CD4-positive, alpha-beta T cell treated with Interleukin-6 at 100 ng/mL for 8 hours (primary cell): ENCODE measurements around the gene ANKRD33B.

Experiments
- DNase-seq: peaks from one replicate; pipeline ENCODE4 v3.0.0-alpha.2; 2020; ENCODE audit warnings: mixed read lengths, low spot score

ANKRD33B gene

DNA sequence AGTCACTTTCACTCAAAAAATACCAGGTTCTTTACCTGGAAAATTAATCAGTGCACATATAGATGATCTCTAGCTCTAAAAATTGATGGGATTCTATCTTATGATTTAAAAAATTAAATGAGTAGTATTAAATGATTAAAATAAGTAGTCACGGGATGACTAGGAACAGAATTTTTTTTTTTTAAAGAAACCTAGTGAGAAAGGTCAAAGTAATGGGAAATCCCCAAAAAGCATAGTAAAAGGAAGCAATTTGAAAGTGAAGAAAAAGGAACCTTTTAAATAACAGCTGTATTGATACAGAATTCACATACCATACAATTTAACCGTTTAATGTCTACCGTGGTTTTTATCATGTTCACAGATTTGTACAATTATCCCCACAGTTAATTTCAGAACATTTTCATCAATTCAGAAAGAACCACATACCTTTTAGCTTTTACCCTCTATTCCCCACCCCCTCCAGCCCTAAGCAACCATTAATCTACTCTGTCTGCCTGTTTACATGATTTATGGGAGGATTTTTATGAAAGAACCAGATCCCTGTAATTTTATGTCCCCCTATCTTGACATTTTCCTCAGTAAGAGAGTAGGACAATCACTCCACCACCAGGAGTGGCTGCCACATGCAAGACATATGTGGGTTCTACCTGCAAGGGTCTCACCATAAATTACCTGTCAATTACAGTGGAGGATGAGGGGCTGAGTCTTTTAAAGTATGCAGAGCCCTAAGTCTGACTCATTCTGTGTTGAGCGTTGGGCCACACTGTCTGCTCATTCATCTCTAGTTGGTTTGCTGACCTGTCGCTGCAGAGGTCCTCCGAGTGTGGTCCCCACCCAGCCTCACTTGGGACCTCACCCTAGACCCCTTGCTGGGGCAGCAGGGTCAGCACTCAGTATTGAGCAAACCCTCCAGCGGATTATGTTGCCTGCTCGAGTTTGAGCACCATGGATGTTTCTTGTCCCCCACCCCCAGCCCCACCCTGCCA lies 16.0 kb downstream of the ANKRD33B start:
- no peak for DNase-seq

DNA sequence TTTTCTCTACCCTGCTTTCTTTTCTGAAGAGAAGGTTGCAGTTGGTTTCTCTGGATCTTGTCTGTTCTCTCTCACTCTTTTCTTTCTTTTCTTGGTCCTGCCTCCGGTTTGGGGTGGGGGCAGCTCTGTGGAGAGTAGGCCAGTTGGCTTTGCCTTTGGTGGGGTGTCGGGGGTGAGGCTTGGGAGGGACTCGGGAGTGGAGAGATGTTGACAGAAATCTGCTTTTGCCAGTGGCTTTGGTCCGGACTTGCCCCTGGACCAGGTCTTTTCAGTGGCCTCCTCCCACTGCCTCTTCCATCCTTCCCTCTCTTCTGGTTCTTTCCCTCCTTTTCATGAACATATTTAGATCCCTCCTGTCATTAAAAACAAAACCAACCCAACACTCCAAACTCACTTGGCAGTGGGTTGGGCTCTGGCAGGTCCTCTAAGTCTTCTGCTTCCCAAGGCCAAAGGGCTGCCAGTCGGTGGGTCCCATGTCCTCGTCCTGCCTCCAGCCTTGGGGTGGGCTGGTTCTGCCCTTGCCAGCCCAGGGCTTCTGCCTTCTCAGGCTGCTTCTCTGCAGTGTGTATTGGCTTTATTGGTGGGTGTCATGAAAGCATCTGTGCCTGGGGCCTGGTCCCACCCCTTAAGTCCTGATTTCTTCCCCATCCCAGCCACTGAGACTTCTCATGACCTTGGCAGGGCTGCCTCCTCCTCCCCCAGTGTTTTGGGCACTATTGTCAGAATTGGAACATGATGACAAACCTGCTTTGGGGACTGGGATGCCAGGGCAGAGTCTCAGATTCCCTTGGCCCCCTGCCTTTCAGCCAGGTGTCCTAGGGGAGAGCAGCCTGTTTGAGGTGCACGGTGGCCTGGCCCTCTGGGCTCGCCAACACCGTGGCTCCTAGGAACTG lies 16.9 kb downstream of the ANKRD33B start:
- DNase-seq, result no peak

DNA sequence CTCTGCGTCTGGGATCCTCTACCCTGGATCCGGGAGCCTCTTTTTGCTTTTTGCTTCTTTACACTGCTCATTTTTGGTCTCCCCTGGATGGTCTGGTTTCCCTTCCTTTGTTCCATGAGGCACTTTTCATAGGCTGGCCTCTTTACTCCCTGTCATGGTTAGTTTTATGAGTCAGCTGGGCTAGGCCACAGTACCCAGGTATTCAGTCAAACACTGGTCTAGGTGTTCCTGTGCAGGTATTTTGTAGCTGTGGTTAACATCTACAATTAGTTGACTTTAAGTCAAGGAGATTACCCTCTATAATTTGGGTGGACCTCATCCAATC lies 17.5 kb downstream of the ANKRD33B start:
- DNase-seq, result no peak

DNA sequence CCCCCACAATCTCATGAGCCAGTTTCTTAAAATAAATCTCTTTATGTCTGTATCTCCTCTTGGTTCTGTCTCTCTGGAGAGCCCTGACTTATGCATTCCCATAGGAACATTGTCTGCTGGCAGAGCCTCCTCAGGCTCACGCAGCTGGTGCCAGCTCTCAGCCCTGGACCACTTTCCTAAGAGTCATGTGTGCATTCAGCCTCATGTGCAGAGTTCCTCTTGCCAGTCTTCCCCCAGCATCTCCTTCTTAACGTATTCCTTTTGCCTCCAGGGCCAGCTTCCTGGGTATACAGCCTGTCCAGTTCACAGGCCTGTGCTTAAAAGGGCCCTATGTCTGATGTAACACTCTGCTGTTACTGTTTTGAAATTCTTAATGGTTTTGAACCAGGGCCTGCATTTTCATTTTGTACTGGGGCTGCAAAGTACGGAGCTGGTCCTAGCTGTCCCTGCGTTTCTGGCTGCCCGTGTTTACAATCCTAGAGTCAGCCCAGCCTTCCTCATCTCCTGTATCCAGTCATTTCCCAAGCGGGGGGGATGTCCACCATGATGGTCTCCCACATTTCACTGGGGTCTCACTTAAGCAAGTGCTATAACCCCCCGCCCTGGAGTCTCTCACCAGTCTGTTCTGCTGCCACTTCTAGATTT lies 18.1 kb downstream of the ANKRD33B start:
- no peak for DNase-seq

DNA sequence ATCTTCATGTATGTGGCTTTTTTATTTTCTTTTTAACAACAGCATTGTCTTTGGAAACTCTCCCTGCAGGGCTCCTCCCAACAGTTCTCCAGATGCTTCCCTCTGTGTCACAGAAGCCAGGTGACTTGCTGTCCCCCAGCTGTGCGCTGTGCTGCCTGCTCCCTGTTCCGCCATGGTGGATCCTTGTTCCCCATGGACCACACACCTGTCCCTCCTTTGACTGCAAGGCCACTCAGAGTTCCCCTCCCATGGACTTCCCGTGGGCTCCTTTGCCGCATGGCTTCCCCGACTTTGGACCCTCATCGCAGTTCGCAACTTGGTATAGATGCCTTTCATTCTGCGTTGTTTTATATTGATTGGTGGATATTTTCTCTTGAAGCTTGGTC lies 18.6 kb downstream of the ANKRD33B start:
- no peak for DNase-seq

DNA sequence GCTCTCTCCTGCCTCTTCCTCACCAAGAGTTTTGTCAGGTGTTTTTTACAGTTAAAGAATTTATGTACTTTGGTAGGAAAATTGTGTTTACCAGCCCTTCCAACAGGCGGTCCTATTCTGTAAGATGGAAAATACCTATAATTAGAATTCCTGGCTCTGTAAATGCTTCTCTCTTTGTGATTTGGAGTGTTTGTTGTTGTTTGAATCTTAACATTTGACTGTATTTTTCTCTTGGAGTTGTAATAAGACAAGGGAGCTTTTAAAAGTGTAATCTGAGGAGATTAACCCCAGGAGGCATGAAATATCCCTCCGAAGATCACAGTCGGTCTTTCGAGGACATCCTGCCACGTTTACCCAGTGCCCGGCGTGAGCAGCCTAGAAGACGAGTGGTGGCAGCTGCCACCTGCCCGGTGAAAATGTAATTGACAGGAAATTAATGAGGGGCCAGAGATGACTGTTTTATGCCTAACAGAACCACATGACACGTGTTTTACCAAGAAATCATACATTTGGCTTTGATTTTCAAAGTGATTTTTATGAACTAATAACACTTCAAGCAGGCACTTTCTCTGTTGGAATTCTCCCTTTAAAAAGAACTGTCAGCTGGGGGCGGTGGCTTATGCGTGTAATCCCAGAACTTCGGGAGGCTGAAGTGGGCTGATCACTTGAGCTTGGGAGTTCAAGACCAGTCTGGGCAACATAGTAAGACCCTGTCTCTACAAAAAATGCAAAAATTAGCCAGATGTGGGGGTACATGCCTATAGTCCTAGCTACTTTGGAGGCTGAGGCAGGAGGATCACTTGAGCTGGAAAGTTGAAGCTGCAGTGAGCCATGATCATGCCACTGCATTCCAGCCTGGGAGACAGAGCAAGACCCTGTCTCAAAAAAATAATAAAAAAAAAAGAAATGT lies 20.0 kb downstream of the ANKRD33B start:
- no peak for DNase-seq

DNA sequence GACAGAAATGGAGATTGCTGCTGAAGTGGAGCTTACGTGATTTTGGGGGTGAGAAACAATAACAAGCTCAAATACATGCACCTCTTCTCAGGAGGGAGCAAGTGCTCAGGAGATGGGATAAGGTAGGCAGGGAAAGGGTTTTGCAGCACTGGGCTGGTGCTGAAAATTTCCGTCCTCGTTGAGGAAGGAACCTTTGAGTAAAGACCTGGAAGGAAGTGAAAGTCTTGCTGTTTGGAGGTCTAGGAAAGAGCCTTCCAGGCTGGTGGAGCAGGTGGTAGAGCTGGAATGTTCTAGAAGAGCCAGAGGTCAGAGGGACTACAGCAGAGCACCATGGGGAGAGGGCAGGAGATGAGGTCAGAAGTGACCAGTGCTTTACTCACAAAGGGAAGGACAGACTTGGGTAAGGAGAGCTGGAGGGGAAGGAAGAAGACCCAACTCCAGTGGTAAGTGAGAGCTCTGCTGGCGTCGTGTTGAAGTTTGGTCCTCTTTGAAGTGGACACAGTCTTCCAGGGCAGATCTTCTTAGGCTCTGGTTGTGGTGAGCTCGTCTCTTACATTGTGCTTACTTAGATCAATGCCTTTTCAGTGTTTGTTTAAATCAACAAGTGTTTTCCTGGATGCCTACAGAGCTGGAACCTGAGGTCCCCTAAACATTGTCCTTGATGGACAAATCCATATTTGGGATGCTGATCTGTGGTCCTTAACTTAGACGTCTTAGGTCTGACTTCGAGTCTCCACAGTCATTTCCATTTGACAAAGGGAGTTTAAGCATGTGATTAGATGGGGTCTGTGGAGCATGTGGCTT lies 21.0 kb downstream of the ANKRD33B start:
- no peak for DNase-seq

DNA sequence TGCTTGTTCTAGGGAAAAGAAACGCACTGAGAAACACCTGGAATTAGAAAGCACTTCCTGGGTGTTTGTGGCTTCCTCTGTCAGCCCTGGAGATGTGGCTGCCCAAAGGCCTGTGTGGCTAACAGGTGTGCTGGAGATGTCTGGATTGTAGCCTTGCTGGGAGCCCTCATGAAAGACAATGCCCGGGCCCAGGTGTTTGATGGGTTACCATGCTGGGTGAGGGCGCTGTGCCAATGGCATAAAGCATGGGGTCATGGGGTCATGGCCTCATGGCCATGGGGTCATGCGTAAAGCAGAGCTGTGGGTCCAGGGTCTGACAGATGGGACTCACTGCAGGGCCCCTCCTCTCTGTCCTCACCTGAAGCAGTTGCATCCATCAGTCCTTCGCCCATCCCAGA lies 21.6 kb downstream of the ANKRD33B start:
- no peak for DNase-seq

DNA sequence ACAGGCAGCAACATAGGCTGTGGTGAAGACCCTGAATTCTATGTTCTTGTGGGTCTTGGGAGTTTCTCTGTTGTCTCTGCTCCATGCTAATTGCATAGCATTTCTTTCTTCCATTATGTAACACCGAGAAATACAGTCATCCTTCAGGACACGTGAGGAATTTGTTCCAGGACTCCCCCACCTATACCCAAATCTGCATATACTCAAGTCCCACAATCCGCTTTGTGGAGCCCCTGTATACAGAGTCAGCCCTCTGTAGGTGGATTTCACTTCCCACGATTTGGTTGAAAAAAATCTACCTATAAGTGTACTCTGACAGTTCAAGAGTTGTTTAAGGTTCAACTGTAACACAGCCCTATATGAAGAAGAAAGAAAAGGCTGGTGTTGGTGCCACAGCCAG lies 22.1 kb downstream of the ANKRD33B start:
- no peak for DNase-seq

DNA sequence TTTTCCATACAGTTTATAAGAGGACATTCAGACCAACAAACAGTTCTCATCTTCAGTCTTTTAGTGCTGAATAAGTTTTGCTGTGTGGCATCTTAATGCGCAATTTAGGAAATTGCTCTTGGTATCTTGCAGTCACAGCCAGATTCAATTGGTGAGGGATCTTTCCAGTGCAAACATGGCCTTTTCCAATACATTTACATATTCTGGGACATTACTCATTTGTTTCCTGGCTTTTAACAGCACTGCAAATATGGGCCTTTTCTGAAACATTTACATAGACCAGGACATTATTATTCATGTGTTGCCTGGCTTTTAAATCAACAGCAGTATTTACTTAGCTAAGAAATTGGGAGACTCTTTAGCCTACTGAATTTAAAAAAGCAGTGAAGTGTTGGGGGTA lies 22.7 kb downstream of the ANKRD33B start:
- no peak for DNase-seq

DNA sequence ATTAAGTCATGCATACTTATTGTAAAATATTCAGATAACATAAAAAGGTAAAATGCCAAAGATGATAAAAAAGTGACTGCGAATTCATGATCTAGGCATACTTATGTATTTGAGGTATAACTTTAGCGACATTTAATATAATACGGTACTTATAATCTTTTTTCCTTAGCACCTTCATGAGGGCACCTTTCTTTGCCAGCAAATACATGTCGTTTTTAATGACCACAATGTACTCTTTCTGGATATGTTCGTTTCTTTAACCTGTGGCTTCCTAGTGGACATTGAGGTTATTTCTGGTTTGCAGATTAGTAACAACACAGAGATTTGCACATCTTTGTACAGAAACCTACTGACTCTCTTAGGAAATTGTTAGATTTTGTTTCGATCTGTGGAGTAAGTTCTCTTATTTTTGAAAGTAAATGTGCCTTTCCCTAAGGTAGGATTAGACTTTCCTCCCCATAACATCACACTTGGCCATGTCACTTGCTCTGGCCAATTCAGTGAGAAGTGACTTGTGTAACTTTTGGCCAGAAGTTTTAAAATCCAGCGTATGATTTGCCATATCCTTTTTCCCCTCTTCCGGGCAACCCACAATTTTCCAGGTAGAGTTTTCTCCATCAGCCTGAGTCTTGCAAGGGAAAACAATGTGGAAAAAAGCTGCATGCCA lies 24.4 kb downstream of the ANKRD33B start:
- no peak for DNase-seq

DNA sequence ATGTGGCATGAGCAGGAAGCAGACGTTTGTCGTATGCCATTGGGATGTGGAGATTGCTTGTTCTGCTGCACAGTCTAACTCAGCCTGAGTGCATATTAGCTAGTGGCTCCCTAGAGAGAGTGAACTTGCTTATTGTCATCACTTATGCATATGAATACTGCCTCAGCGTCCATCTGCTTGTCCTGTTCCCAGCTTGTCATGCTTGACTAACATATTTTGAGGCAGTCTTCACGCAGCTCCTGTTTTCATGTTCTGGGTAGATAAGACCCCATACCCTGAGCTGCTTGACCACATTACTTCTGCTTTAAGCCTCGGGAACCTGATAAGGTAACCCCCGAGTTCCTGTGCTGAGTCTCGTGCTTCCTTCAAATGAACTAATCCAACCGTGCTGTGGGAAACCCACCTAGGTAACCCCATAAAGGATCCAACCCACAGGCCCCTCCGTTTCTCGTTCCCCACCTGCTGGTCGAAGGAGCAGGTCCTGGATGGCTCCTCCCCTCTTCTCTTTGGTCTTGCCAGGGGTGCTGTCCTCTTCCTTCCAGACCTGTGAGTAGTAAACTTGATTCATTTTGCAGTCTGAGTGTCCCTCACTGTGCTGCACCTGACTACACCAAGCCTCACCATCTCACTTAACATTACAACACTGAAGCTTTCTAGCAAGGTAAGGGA lies 25.0 kb downstream of the ANKRD33B start:
- no peak for DNase-seq

DNA sequence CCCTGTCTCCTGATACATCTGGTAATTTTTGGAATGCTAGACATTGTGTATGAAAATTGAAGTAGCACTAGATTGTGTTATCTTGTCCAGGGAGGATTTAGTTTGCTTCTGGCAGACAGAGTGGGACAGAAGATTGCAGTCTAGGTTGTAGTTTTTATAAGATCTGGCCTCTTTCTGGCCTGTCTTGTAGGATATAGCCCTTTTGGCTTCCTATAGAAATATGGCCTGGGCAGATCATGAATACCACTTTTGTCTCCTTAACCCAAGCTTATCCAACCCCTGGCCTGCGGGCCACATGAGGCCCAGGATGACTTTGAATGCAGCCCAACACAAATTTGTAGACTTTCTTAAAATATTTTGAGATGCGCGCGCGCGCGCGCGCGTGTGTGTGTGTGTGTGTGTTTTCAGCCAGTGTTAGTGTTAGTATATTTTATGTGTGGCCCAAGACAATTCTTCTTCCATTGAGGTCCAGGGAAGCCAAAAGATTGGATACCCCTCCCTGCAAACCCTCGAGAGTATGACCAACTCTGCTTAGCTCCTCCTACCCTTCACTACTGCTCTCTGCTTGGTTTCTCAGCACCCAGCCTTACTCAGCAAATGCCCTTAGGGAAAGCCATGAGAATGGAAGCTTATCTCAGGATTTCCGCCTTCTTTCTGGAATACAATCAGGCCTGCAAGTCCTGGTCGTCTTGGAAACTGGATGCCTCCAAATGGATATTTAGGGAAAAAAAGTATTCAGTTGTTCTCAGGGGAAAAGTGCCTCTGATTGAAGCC lies 26.5 kb downstream of the ANKRD33B start:
- no peak for DNase-seq

DNA sequence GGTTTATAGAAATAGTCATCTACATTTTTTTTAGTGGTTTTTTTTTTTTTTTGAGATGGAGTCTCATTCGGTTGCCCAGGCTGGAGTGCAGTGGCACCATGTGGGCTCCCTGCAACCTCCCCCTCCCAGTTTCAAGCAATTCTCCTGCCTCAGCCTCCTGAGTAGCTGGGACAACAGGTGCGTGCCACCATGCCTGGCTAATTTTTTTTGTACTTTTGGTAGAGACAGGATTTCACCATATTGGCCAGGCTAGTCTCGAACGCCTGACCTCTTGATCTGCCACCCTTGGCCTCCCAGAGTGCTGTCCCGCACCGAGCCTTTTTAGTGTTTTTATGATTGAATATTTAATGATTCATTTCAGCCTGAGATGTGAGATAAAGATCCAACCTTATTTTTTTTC lies 27.3 kb downstream of the ANKRD33B start:
- DNase-seq, result no peak

DNA sequence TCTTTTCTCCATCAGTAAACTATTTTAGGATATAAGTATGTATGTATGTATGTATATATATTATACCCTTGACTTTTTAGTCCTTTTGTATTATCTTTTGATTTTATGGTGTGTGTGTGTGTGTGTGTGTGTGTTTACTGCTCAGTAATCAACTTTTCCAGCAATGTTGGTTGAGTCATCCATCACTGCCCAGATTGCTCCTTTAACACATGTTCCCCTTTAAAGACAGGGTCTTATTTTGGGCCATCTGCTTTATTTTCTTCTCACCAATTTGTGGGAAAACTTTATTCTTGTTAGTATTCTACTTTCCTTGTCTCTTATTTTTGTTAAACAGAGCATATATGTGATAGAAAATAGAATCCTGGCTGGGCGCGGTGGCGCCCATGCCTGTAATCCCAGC lies 28.1 kb downstream of the ANKRD33B start:
- no peak for DNase-seq

DNA sequence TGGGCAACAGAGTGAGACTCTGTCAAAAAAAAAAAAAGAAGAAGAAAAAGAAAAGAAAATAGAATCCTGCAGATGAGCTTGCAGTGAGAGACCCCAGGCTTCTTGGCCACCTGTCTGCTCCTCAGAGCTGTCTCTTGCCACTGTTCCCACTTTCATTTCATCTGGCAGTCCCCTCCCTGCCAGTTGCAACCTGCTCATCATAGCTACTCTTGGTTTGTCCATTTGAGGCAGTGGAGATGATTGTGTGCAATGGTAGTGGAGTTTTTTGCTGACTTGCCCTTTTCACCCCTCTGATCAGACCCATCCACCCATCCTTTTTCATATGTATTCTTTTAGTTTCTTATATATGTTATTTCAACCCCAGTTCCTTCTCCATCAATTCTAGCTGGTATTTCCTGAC lies 28.7 kb downstream of the ANKRD33B start:
- no peak for DNase-seq

DNA sequence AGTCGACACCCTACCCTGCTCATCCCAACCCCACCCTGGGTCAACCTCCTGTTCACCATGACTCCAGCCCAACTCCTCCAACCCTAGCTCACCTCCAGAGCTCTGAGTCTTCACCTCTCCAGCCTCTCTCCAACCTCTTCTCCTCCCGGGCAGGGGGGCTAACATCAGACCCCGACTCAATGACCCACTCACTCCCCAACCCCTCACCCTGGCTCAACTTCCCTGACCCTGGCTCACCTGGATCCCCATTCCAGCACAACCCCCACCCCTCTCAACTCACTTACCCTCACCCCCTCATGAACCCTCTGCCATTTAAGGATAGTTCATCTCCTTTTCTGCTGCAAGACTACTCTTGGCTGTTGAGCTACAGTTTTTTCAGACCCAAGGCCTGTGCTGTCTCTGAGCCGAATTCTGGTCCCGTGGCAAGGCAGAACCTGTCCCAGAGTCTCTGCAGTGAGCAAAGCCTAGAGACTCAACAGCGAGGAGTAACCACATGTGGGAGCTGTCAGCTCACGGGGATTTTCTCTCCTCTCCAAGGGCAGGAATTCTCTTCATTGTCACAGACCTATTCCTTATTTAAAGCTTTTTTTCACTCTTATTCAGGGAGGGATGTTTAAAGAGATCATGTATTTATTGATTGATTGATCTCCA lies 29.8 kb downstream of the ANKRD33B start:
- no peak for DNase-seq

DNA sequence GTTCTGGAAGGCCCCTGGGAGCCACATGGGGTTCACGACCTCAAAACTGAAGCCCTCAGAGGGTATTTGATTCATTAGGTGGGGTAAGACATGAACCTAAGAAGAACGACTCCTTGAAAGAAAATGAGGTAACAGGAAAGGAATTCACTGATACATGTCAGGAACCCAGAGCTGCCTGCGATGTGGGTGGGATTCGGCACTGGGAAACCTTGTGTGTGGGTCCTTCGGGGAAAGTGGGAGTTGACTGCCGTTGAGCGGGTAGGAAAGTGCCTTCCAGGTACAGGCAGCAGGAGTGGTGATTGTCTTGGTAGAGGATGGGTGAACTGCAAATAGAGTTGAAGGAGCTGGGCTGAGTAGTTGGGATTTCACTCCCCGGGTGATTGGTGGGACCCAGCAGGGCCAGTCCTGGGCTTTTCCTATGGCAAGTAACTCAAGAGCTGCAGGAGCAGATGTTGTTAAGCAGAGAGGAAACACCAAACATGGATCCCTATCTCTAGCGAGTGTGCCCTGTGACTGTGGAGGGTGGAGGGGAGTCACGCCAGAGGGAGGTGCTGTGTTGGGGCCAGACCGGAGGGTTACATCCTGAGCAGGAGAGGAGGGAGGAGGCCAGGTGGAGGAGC lies 30.8 kb downstream of the ANKRD33B start:
- no peak for DNase-seq
